Measurements from ENCODE around the gene NRG2.

The NRG2 gene

DNA sequence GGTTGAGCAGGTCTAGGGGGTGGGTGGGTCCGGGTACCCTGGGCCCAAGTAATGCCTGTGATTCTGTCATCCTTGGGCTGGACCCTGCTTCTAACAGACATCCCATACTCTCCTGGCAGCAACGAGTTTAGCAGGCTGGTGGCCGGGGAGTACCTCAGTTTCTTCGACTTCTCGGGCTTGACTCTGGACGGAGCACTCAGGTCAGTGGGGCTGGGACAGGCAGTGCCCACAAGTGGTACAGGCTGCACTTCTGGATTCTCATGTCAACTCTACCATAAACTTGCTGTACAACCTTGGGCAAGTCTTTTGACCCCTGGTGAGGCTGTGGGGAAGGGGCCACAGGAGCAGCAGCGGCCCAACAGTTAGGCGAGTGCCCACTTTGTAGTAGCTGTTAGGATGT is 225.7 kb downstream of the NRG2 start:
- Mint-ChIP-seq H3K36me3 (ENCODE audit: insufficient read depth) (no peaks in the 10 kb centered on the region), H3K4me3 (no peak overlapping the region), H3K9me3 (peaks cover 6% of the 10 kb centered on the region), H3K27ac (ENCODE audit: low read depth) (no peak overlapping the region), H3K4me1 (no peaks in the 10 kb centered on the region), H3K27me3 (peaks cover 19% of the 10 kb centered on the region)
- no peak for ATAC-seq (replicated peaks; ENCODE audit: extremely low read depth, poor library complexity, severe bottlenecking)
- DNase-seq (ENCODE audit: low spot score in 2 of 2): no peak

DNA sequence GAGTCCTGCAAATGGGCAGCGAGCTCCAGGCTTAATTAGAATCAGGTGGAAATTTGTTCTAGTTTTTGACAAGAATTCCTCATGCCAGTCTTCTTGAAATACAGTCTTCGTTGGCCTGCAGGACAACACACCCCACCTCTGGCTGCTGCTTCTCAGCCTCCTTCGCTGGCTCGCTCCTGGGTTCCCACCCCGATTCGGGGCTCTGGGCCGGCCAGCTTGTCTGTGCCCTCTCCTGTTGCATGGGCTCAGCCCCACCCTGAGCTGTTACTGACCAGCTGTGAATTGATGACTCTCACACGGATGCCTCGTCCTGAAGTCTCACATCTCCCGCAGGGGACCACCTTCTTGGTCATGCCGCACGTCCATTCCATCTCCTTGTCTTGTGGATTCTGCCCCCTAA is 226.5 kb downstream of the NRG2 start:
- Mint-ChIP-seq H3K9me3 (peaks cover 6% of the 10 kb centered on the region), H3K36me3 (ENCODE audit: insufficient read depth) (no peaks in the 10 kb centered on the region), H3K27me3 (peaks cover 23% of the 10 kb centered on the region), H3K4me3 (no peak overlapping the region), H3K4me1 (no peaks in the 10 kb centered on the region), H3K27ac (ENCODE audit: low read depth) (no peak overlapping the region)
- no peak for DNase-seq (ENCODE audit: low spot score in 2 of 2)
- no peak for ATAC-seq (replicated peaks; ENCODE audit: extremely low read depth, poor library complexity, severe bottlenecking)

DNA sequence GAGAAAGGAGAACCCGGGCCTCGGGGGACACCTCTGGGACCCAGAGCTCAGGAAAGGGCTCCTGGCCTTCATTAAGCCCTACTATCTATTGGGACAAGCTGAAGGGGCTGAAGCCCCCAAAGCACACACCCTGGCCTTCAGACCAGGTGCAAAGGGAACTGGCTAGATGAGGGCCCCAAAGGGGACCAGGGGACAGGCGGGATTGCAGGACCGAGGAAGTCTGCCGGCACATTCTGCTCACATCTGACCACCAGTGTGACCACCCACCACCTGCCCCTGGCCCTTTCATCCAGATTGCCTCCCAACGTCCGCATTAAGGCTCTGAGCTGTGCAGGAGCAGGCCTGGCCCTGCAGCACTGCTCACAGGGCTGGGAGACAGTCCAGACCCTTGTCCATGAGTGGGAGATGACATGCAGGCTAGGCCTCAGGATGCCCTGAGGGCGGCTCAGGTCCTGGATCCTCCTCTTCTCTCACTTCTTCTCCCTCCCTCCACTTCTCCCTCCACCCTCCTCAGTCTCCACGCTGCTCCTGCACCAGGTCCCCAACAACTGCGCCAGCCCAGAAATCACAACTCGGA is 228.3 kb downstream of the NRG2 start:
- H3K27ac Mint-ChIP-seq (ENCODE audit: low read depth): no peak overlapping the region
- ATAC-seq (replicated peaks; ENCODE audit: extremely low read depth, poor library complexity, severe bottlenecking) (no peak), DNase-seq (ENCODE audit: low spot score in 2 of 2) (no peak)
- no peak overlapping the region for H3K4me3 Mint-ChIP-seq
- peaks cover 6% of the 10 kb centered on the region for H3K9me3 Mint-ChIP-seq
- peaks cover 14% of the 10 kb centered on the region for H3K27me3 Mint-ChIP-seq
- H3K4me1 Mint-ChIP-seq: no peaks in the 10 kb centered on the region
- H3K36me3 Mint-ChIP-seq (ENCODE audit: insufficient read depth): no peaks in the 10 kb centered on the region

DNA sequence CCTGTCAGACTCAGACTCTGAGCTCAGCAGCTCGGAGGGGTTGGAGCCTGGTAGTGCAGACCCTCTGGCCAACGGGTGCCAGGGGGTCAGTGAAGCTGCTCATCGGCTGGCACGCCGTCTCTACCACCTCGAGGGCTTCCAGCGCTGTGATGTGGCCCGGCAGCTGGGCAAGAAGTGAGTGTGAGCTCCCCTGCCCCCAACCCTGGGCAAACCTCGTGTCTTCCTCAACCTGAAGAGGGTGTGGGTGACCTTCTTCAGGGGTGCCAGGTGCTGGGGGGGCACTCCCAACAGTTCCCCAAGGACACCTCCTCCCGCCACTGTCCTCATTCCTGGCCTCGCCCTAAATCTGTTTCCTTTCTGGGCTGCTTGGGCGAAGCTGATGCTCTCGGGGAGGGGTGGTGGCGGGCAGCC is 228.9 kb downstream of the NRG2 start:
- H3K27ac Mint-ChIP-seq (ENCODE audit: low read depth): no peak overlapping the region
- no peaks in the 10 kb centered on the region for H3K36me3 Mint-ChIP-seq (ENCODE audit: insufficient read depth)
- H3K4me3 Mint-ChIP-seq: no peak overlapping the region
- H3K4me1 Mint-ChIP-seq: no peaks in the 10 kb centered on the region
- peaks cover 8% of the 10 kb centered on the region for H3K27me3 Mint-ChIP-seq
- DNase-seq (ENCODE audit: low spot score in 2 of 2) (no peak), ATAC-seq (replicated peaks; ENCODE audit: extremely low read depth, poor library complexity, severe bottlenecking) (no peak)
- H3K9me3 Mint-ChIP-seq: peaks cover 6% of the 10 kb centered on the region

DNA sequence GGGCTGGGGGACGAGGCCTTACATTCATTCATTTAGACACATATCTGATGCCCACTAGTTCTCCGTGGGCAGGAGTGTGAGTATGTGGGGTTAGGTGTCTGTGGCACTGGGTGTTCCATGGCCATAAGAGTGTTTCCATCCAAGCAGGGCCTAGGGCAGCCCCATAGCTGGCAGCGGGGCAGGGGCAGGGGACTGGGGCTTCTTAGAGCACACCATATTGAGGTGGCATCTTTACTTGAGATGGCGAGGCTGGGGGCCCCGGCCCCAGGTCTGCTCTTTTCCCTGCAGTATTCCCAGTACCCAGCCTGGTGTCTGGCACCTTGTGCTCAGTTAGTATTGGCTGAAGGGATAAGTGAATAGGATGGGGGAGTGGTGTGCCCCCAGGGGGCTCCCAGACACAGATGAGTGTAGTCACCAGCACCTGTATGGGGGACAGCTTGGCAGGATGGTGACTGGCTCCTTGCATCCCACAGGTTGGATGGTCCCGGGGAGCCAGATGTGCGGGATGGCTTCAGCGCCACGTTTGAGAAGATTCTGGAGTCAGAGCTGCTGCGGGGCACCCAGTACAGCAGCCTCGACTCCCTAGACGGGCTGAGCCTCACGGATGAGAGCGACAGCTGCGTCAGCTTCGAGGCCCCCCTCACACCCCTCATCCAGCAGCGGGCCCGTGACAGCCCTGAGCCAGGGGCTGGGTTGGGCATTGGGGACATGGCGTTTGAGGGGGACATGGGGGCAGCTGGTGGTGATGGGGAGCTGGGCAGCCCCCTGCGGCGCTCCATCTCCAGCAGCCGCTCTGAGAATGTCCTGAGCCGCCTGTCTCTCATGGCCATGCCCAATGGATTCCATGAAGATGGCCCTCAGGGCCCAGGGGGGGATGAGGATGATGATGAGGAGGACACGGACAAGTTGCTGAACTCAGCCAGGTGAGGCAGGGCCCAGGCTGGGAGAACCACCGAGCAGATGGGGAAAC is 230.0 kb downstream of the NRG2 start:
- H3K4me3 Mint-ChIP-seq: no peak overlapping the region
- H3K4me1 Mint-ChIP-seq: no peaks in the 10 kb centered on the region
- ATAC-seq (replicated peaks; ENCODE audit: extremely low read depth, poor library complexity, severe bottlenecking) (no peak), DNase-seq (ENCODE audit: low spot score in 2 of 2) (no peak)
- no peaks in the 10 kb centered on the region for H3K9me3 Mint-ChIP-seq
- H3K27me3 Mint-ChIP-seq: peaks cover 16% of the 10 kb centered on the region
- H3K36me3 Mint-ChIP-seq (ENCODE audit: insufficient read depth): no peaks in the 10 kb centered on the region
- H3K27ac Mint-ChIP-seq (ENCODE audit: low read depth): no peak overlapping the region

DNA sequence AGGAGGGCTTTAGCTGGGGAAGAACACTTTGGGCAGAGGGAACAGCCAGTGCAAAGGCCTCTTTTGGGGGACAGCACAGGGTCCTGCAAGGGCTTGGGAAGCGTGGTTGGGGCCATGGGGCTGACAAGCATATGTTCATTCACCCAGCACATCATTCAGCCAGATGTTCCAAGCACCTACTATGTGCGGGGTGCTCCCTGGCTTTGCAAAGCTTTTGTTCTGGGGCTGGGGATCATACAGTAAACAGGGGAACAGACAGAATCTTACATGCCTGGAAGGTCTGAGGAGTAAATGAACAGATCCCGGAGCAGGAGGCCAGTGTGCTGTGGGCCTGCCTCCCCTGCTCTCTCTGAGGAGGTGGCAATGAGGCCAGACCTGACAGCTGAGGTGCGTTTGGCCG is 230.8 kb downstream of the NRG2 start:
- ATAC-seq (replicated peaks; ENCODE audit: extremely low read depth, poor library complexity, severe bottlenecking) (no peak), DNase-seq (ENCODE audit: low spot score in 2 of 2) (no peak)
- H3K4me1 Mint-ChIP-seq: no peaks in the 10 kb centered on the region
- H3K9me3 Mint-ChIP-seq: no peaks in the 10 kb centered on the region
- no peak overlapping the region for H3K4me3 Mint-ChIP-seq
- H3K27ac Mint-ChIP-seq (ENCODE audit: low read depth): no peak overlapping the region
- H3K27me3 Mint-ChIP-seq: peaks cover 16% of the 10 kb centered on the region
- H3K36me3 Mint-ChIP-seq (ENCODE audit: insufficient read depth): no peaks in the 10 kb centered on the region

DNA sequence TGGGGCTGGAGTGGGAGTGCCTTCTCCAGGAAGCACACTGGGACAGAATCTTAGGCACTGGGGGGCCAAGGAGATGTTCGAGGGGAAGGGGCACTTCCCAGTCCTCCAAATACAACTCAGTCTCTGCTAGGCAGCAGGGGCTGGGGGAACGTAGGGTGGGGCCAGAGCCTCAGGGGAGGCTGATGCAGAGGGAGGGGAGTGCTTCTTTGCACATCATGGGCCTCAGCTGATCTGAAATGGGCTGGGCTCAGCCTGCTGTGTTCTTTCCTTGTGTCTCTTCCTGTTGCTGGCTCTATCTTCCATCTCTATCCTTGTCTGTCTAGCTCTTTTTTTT is 231.9 kb downstream of the NRG2 start:
- Mint-ChIP-seq H3K4me3 (no peak overlapping the region), H3K36me3 (ENCODE audit: insufficient read depth) (no peaks in the 10 kb centered on the region), H3K9me3 (no peaks in the 10 kb centered on the region), H3K27me3 (peaks cover 16% of the 10 kb centered on the region), H3K27ac (ENCODE audit: low read depth) (no peak overlapping the region), H3K4me1 (no peaks in the 10 kb centered on the region)
- DNase-seq (ENCODE audit: low spot score in 2 of 2) (no peak), ATAC-seq (replicated peaks; ENCODE audit: extremely low read depth, poor library complexity, severe bottlenecking) (no peak)

DNA sequence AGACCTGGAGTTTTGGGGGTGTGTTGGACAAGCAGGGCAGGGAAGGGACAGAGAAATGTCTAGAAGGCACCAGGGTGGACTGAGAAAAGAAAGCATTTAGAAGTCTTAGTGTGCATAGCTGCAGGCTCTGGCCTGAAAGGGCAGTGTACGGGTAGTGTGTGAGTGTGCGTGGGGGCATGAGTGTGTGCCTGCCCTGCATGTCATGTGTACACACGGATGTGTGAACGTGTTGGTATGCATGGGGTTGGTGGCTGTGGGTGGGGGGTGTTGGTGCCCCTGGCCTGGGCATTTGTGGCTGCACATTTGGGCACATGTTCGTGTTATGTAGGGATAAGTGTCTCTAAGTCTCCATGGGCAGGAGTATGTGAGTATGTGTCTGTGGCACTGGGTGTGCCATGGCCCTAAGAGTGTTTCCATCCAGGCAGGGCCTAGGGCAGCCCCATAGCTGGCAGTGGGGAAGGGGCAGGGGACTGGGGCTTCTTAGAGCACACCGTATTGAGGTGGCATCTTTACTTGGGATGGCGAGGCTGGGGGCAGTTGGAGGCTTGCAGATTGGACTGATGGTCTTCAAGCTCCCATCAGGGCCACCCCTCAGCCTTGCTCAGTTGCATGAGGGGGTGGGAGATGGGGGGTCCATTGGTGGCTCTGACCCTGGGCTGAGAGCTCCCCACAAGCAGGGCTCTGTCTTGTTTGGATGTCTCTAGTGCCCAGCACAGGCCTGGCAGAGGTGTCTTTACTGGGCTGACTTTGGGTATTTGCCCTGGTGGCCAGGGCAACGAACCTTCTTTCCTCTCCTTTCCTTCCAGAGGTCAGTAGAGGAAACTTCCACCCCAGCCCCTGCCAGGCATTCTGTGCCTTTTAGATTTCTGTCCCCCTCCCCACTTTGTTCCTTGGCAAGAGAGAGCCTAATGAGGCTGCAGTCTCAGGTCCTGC is 232.5 kb downstream of the NRG2 start:
- ATAC-seq (replicated peaks; ENCODE audit: extremely low read depth, poor library complexity, severe bottlenecking) (no peak), DNase-seq (ENCODE audit: low spot score in 2 of 2) (no peak)
- H3K9me3 Mint-ChIP-seq: no peaks in the 10 kb centered on the region
- no peaks in the 10 kb centered on the region for H3K4me1 Mint-ChIP-seq
- H3K27me3 Mint-ChIP-seq: peaks cover 21% of the 10 kb centered on the region
- no peaks in the 10 kb centered on the region for H3K36me3 Mint-ChIP-seq (ENCODE audit: insufficient read depth)
- no peak overlapping the region for H3K4me3 Mint-ChIP-seq
- no peak overlapping the region for H3K27ac Mint-ChIP-seq (ENCODE audit: low read depth)

DNA sequence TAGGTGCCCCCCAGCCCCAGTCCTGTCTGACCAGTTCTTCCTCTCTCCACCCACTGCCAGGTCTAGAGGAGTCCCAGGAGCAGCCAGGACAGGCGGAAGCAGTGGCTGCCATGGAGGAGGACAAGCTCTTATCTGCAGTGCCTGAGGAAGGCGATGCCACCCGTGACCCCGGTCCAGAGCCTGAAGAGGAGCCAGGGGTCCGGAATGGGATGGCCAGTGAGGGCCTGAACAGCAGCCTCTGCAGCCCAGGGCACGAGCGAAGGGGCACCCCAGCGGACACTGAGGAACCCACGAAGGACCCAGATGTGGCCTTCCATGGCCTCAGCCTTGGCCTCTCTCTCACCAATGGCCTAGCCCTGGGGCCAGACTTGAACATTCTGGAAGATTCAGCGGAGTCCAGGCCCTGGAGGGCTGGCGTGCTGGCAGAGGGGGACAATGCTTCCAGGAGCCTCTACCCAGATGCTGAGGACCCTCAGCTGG is 233.7 kb downstream of the NRG2 start:
- Mint-ChIP-seq H3K4me1 (no peaks in the 10 kb centered on the region), H3K9me3 (no peaks in the 10 kb centered on the region), H3K27me3 (peaks cover 27% of the 10 kb centered on the region), H3K36me3 (ENCODE audit: insufficient read depth) (no peaks in the 10 kb centered on the region), H3K4me3 (no peak overlapping the region), H3K27ac (ENCODE audit: low read depth) (no peak overlapping the region)
- DNase-seq (ENCODE audit: low spot score in 2 of 2): no peak
- ATAC-seq (replicated peaks; ENCODE audit: extremely low read depth, poor library complexity, severe bottlenecking): no peak

DNA sequence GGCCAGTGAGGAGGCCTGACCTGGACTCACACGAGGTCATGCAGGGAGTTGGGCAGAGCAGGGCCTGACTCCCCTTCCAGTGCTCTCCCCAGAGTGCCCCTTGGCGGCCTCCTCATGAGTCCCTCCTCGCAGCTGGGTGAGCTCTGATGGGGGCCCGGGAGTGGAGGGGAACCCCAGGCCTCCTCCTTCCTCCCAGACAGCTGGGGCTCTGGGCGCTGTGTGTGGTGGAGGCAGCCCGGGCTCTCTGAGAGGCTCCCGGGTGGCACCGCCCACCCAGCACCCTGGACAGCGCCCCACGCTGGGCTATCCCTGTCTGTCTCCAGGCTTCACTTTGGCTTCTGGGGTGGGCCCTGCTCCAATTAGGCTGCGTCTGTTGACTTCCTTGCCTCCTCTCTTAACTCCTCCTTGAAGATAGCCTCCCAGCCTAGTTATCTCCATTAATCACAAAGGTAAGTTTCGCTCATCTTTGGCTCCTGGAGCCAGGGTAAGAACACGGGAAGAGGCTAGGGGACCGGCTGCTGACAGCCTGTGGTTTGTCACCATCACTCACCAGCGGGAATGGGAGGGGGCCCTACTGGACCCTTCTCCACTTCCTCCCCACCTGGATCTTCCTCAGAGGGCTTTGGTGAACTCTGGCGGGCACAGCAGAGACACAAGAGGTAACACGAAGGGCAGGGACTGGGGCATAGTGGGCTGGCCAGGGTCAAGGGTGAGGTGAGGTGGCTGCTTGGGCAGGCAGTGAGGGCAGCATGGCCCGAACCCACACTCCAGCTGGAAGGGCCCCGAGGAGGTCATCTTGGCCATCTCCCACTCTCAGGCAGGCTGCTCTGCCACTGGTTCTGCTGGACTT is 234.4 kb downstream of the NRG2 start:
- H3K4me1 Mint-ChIP-seq: no peaks in the 10 kb centered on the region
- no peaks in the 10 kb centered on the region for H3K36me3 Mint-ChIP-seq (ENCODE audit: insufficient read depth)
- no peak overlapping the region for H3K4me3 Mint-ChIP-seq
- ATAC-seq (replicated peaks; ENCODE audit: extremely low read depth, poor library complexity, severe bottlenecking): no peak
- H3K27ac Mint-ChIP-seq (ENCODE audit: low read depth): no peak overlapping the region
- DNase-seq (ENCODE audit: low spot score in 2 of 2): no peak
- H3K9me3 Mint-ChIP-seq: no peaks in the 10 kb centered on the region
- H3K27me3 Mint-ChIP-seq: peaks cover 31% of the 10 kb centered on the region

DNA sequence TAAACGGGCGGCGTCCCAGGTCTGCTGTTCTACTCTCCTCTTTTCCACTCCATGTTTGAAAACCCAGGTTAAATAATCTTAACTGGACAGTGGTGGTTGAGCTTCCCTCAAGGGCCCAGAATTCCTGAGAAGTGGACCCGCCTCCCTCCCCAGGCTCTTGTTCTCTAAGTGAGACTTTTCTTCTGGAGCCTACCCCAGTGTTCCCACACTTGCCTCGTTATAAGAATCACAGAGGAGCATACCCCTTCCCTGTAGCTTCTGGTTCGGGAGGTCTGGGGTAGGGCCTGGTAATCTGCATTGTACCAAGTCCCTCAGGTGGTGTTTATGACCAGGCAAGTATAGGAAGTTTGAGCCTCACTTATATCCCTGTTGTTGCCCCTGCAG is 235.5 kb downstream of the NRG2 start:
- DNase-seq (ENCODE audit: low spot score in 2 of 2) (no peak), ATAC-seq (replicated peaks; ENCODE audit: extremely low read depth, poor library complexity, severe bottlenecking) (no peak)
- no peaks in the 10 kb centered on the region for H3K4me1 Mint-ChIP-seq
- H3K27me3 Mint-ChIP-seq: peaks cover 34% of the 10 kb centered on the region
- H3K36me3 Mint-ChIP-seq (ENCODE audit: insufficient read depth): no peaks in the 10 kb centered on the region
- no peak overlapping the region for H3K4me3 Mint-ChIP-seq
- H3K9me3 Mint-ChIP-seq: no peaks in the 10 kb centered on the region
- H3K27ac Mint-ChIP-seq (ENCODE audit: low read depth): no peak overlapping the region

Measured in central memory CD8-positive, alpha-beta T cell (primary cell).